Activated B cell treated with CpG ODN at 0.5 μM for 24 hours (primary cell): ENCODE results near the gene KRTAP1-3. TPM values are rescaled to one million over a fixed set of nuclear protein-coding genes. Genes with fewer than 3 reads are reported as not detected.
"Not testable (repeated sequence)": the region's sequence is repeated elsewhere in the genome, so short reads cannot be mapped to it uniquely, and the experiment has no call there.

Experiments used
- ATAC-seq: fragments of 200-7000 bp; cut with Tn5 transposase; one replicate; pipeline ENCODE4 v1.10.0; 2021; ENCODE audit warnings: low read depth, mild to moderate bottlenecking, moderate library complexity
- CTCF ChIA-PET: fragments of 350-600 bp; sonication (Branson Sonifier 250); formaldehyde crosslinking; loops from one replicate; lab custom pipeline; 2021; ENCODE audit warnings: antibody characterized with exemption; lab: Charles Lee
- POLR2A ChIA-PET: fragments of 350-600 bp; sonication (Branson Sonifier 250); formaldehyde crosslinking; loops from one replicate; lab custom pipeline; 2021; ENCODE audit warnings: antibody characterized with exemption; lab: Charles Lee
- DNase-seq: peaks from one replicate; pipeline ENCODE4 v3.0.0; 2022
- H3K27ac Mint-ChIP-seq: one replicate; pipeline ENCODE4 v1.8.0; 2020; ENCODE audit warnings: mixed read lengths
- H3K27me3 Mint-ChIP-seq: one replicate; pipeline ENCODE4 v1.8.0; 2021; ENCODE audit warnings: mixed read lengths
- H3K36me3 Mint-ChIP-seq: one replicate; pipeline ENCODE4 v1.8.0; 2021; ENCODE audit warnings: low read depth, mixed read lengths
- H3K4me1 Mint-ChIP-seq: one replicate; pipeline ENCODE4 v1.8.0; 2021; ENCODE audit warnings: mixed read lengths
- H3K4me3 Mint-ChIP-seq: one replicate; pipeline ENCODE4 v1.8.0; 2020; ENCODE audit warnings: mild to moderate bottlenecking, mixed read lengths
- H3K9me3 Mint-ChIP-seq: one replicate; pipeline ENCODE4 v1.8.0; 2020; ENCODE audit warnings: mixed read lengths
- CTCF ChIP-seq: fragments of 200-600 bp; IDR thresholded peaks from one replicate; pipeline ENCODE4 v1.8.0; 2022; ENCODE audit warnings: antibody characterized with exemption, mild to moderate bottlenecking
- intact Hi-C: fragments of 100-400 bp; cut with micrococcal nuclease; formaldehyde crosslinking; loops from one replicate; pipeline ENCODE4 v1.15.1; 2024
- total RNA-seq: library from RNA; stranded (reverse); gene quantifications from 2 replicates; pipeline ENCODE4 v1.2.3, GENCODE V29; 2022

The KRTAP1-3 gene
- total RNA-seq, 1 donor from 2014 or later: not detected

GRCh38 chr17:41064301-41064700 lies 29.6 kb upstream of the KRTAP1-3 start:
- Mint-ChIP-seq H3K9me3 (no peaks in the 10 kb centered on the region), H3K27me3 (peaks cover 19% of the 10 kb centered on the region), H3K27ac (no peak overlapping the region), H3K4me1 (no peaks in the 10 kb centered on the region), H3K4me3 (no peak overlapping the region), H3K36me3 (no peaks in the 10 kb centered on the region)
- ChIA-PET POLR2A (no interaction called here), CTCF (no interaction called here)
- intact Hi-C loops: no loop called here
- ATAC-seq (no peak), DNase-seq (no peak)
- no peak for TF ChIP-seq CTCF

GRCh38 chr17:41063449-41063848 lies 28.8 kb upstream of the KRTAP1-3 start:
- CTCF ChIA-PET: no interaction called here
- TF ChIP-seq CTCF: no peak
- Mint-ChIP-seq H3K27me3 (peaks cover 27% of the 10 kb centered on the region), H3K4me1 (no peaks in the 10 kb centered on the region), H3K27ac (no peak overlapping the region), H3K4me3 (no peak overlapping the region), H3K36me3 (no peaks in the 10 kb centered on the region), H3K9me3 (no peaks in the 10 kb centered on the region)
- POLR2A ChIA-PET: no interaction called here
- intact Hi-C loops: no loop called here
- no peak for ATAC-seq
- DNase-seq: no peak

GRCh38 chr17:41061964-41062363 lies 27.3 kb upstream of the KRTAP1-3 start:
- Mint-ChIP-seq H3K4me1 (no peaks in the 10 kb centered on the region), H3K27ac (no peak overlapping the region), H3K27me3 (peaks cover 37% of the 10 kb centered on the region), H3K36me3 (no peaks in the 10 kb centered on the region), H3K4me3 (no peak overlapping the region), H3K9me3 (peaks cover 7% of the 10 kb centered on the region)
- intact Hi-C loops: no loop called here
- POLR2A ChIA-PET: no interaction called here
- no peak for TF ChIP-seq CTCF
- CTCF ChIA-PET: no interaction called here
- DNase-seq (no peak), ATAC-seq (no peak)

DNA sequence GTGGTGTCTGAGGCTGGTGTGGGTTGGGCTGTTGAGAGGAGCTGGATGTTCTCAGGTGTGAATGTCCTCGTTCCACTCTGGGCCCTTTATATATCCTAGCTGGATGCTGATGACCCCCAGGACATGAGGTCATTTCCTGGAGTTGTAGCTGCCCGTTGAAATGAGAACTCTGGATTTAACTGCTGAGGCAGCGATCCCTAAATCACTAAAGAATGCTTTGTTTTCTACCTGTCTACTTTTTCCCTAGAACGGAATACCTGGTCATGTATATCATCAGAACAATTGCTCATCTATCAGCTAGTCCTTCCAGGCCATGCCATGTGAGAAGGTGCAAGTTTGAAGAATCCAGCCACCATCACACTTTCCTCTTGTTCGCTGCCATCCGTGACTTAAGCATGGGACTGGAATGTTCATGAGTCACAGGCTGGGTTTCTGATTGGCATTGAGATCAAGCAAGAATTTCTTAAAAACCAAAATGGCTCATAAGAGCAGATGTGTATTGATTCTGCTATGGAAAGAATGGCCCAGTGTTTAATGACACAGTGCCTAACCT lies 25.5 kb upstream of the KRTAP1-3 start, which contains the start of gene KRTAP2-3:
TSS of gene KRTAP2-3 (minus strand) at position 63 of the 553 bp plus-strand sequence. CDS start 64 bp downstream, outside the sequence.
- DNase-seq (no peak), ATAC-seq (no peak)
- Mint-ChIP-seq H3K27ac (no peak within 1 kb of the TSS), H3K27me3 (peaks cover 38% of the 10 kb centered on the region), H3K36me3 (no peaks in the 10 kb centered on the region), H3K4me3 (no peak within 1 kb of the TSS), H3K9me3 (peaks cover 7% of the 10 kb centered on the region), H3K4me1 (no peaks in the 10 kb centered on the region)
- no peak for TF ChIP-seq CTCF
- intact Hi-C loops: no loop called here
- ChIA-PET CTCF (no interaction called here), POLR2A (no interaction called here)

DNA sequence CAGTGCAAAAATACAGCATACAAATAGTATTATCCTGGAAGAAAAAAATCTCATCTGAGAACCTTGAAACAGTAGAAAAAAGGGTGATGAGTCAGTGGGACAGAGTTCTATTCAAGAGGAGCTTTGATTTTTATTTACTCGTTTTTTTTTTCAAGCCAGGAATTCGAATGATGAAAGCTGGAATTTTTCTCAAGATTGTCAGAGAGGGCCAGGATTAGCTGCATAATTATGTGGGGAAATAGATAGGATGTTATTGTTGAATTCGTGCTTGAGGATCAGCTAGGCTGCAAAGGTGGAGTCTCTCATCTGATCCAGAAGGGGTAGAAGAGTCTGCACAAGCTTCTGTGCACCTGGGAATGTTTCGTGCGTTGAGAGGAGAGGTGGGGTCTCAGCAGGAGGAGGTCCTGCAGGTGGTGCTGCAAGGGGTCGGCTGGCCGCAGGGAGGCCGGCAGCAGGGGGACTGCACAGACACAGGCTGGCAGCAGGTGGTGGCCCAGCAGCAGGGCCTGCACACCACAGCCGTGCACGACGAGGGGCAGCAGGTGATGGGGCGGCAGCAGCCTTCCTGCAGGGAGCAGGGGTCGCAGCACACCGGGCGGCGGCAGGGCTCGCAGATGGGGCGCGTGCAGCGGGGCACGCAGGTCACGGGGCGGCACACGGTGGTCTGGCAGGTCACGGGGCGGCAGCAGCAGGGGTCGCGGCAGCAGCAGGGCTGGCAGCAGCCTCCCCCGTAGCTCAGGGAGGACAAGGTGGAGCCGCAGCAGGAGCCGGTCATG lies 24.8 kb upstream of the KRTAP1-3 start:
- DNase-seq, ATAC-seq, H3K4me3 Mint-ChIP-seq, H3K27ac Mint-ChIP-seq, intact Hi-C loops, H3K36me3 Mint-ChIP-seq, POLR2A ChIA-PET, H3K9me3 Mint-ChIP-seq, H3K4me1 Mint-ChIP-seq: not testable (repeated sequence)
- CTCF ChIA-PET: interaction anchor here (0.6 kb wide), 1 partner anchor 1982 kb away, joined by 3 read pairs; no protein-coding TSS in a partner anchor
- H3K27me3 Mint-ChIP-seq: peaks cover 40% of the 10 kb centered on the region
